SK-N-SH (cell line): ENCODE data around the gene PTPMT1. TPM values are rescaled to one million over a fixed set of nuclear protein-coding genes. Genes with fewer than 3 reads are reported as not detected.

Experiments
- CTCF ChIA-PET: fragments of 300-600, 350-600 bp; formaldehyde crosslinking; extraction: SDS; loops from one replicate; lab custom pipeline; 2021; lab: Yijun Ruan, JAX
- POLR2A ChIA-PET: fragments of 350-600 bp; sonication (Branson Sonifier 250); formaldehyde crosslinking; extraction: SDS; loops from one replicate; lab custom pipeline; 2020; ENCODE audit warnings: antibody characterized with exemption, inconsistent platforms; lab: Yijun Ruan, JAX
- DNase-seq: peaks from one replicate; pipeline ENCODE4 v3.0.0; 2012
- H2AFZ ChIP-seq: fragments of 200-600 bp; sonication (generic); 2 replicates; pipeline ENCODE4 v1.8.1; 2016; ENCODE audit warnings: antibody characterized with exemption, mild to moderate bottlenecking, low read depth
- H3F3A ChIP-seq: fragments of 200-600 bp; sonication (generic); replicated peaks from 2 replicates; pipeline ENCODE3; 2016; ENCODE audit warnings: antibody characterized with exemption, mild to moderate bottlenecking; ENCODE audit not compliant: insufficient read depth
- H3K27ac ChIP-seq, 2 experiments: fragments of 200-500 bp in 1 of 2; fragments of 200-600 bp in 1 of 2; sonication (Bioruptor generic) in 1 of 2; sonication (generic), shearing (Covaris generic) in 1 of 2; 2 replicates each; pipeline versions ENCODE4 v1.5.1 to v1.6.1; 2014 to 2016; ENCODE audit warnings: low read depth in 2 of 2, inconsistent platforms in 1 of 2, low read length in 1 of 2, mild to moderate bottlenecking in 1 of 2, mixed read lengths in 1 of 2
- H3K27me3 ChIP-seq: fragments of 200-600 bp; sonication (generic), shearing (Covaris generic); 2 replicates; pipeline ENCODE4 v1.6.1; 2016; ENCODE audit warnings: mixed run types; ENCODE audit not compliant: insufficient read depth
- H3K36me3 ChIP-seq, 2 experiments: fragments of 200-500 bp in 1 of 2; fragments of 200-600 bp in 1 of 2; sonication (Bioruptor generic) in 1 of 2; sonication (generic) in 1 of 2; replicated peaks in 1 of 2; 2 replicates each; pipeline versions ENCODE3 to v1.5.1; 2014 to 2016; ENCODE audit warnings: low read length in 1 of 2, mild to moderate bottlenecking in 1 of 2; ENCODE audit not compliant: insufficient read depth in 2 of 2, control insufficient read depth in 1 of 2
- H3K4me1 ChIP-seq, 2 experiments: fragments of 200-500 bp in 1 of 2; fragments of 200-600 bp in 1 of 2; sonication (Bioruptor generic) in 1 of 2; sonication (generic), shearing (Covaris generic) in 1 of 2; 2 replicates each; pipeline versions ENCODE4 v1.5.1 to v1.6.1; 2014 to 2016; ENCODE audit warnings: low read depth in 1 of 2, low read length in 1 of 2, mixed run types in 1 of 2; ENCODE audit not compliant: insufficient read depth in 2 of 2, control insufficient read depth in 1 of 2
- H3K4me2 ChIP-seq: fragments of 200-600 bp; sonication (generic), shearing (Covaris generic); 2 replicates; pipeline ENCODE4 v1.6.1; 2017; ENCODE audit warnings: mixed run types
- H3K4me3 ChIP-seq, 2 experiments: fragments of 200-500 bp in 1 of 2; fragments of 200-600 bp in 1 of 2; sonication (Bioruptor generic) in 1 of 2; sonication (generic), shearing (Covaris generic) in 1 of 2; 2 replicates each; pipeline versions ENCODE4 v1.5.1 to v1.8.1; 2014 to 2016; ENCODE audit warnings: low read depth in 2 of 2, inconsistent platforms in 1 of 2, low read length in 1 of 2, mild to moderate bottlenecking in 1 of 2, mixed read lengths in 1 of 2, moderate library complexity in 1 of 2
- H3K79me2 ChIP-seq: fragments of 200-600 bp; sonication (generic); 2 replicates; pipeline ENCODE4 v1.8.1; 2017; ENCODE audit warnings: mild to moderate bottlenecking; ENCODE audit not compliant: insufficient read depth
- H3K9ac ChIP-seq: fragments of 200-600 bp; sonication (generic); 2 replicates; pipeline ENCODE4 v1.6.1; 2017; ENCODE audit warnings: mixed run types
- H3K9me2 ChIP-seq: fragments of 200-600 bp; sonication (generic); 2 replicates; pipeline ENCODE4 v1.6.1; 2017; ENCODE audit warnings: mixed run types
- H3K9me3 ChIP-seq: fragments of 200-600 bp; sonication (generic); 2 replicates; pipeline ENCODE4 v1.6.1; 2017; ENCODE audit warnings: mixed run types, mild to moderate bottlenecking, moderate library complexity
- H4K20me1 ChIP-seq: fragments of 200-600 bp; sonication (generic); 2 replicates; pipeline ENCODE4 v1.6.1; 2017; ENCODE audit warnings: mild to moderate bottlenecking, mixed run types; ENCODE audit not compliant: insufficient read depth
- CHD2 ChIP-seq: fragments of 150-350 bp; IDR thresholded peaks from 2 replicates; pipeline ENCODE4 v1.6.1; 2018; ENCODE audit warnings: low read length; ENCODE audit not compliant: partially characterized antibody
- CTCF ChIP-seq: fragments of 200-600 bp; sonication (generic); IDR thresholded peaks from 2 replicates; pipeline ENCODE4 v1.6.1; 2017; ENCODE audit warnings: antibody characterized with exemption, mild to moderate bottlenecking, moderate library complexity
- ELF1 ChIP-seq: IDR thresholded peaks from 2 replicates; pipeline ENCODE4 v1.4.0; 2012
- FOSL2 ChIP-seq: IDR thresholded peaks from 2 replicates; pipeline ENCODE4 v1.4.0; 2012; ENCODE audit warnings: low read depth, mild to moderate bottlenecking, moderate library complexity, borderline replicate concordance
- FOXJ3 ChIP-seq: sonication (generic); formaldehyde crosslinking; IDR thresholded peaks from 2 replicates; pipeline ENCODE4 v1.5.1; 2020; ENCODE audit warnings: mild to moderate bottlenecking, missing genetic modification reagents
- GABPA ChIP-seq: IDR thresholded peaks from 2 replicates; pipeline ENCODE4 v1.4.0; 2012; ENCODE audit warnings: low read depth, mild to moderate bottlenecking
- IRF3 ChIP-seq: fragments of 150-350 bp; IDR thresholded peaks from 2 replicates; pipeline ENCODE4 v1.6.1; 2016; ENCODE audit warnings: mild to moderate bottlenecking, low read depth, low read length
- MAX ChIP-seq: IDR thresholded peaks from 2 replicates; pipeline ENCODE4 v1.4.0; 2012; ENCODE audit warnings: low read depth
- MEF2A ChIP-seq: IDR thresholded peaks from 2 replicates; pipeline ENCODE4 v1.4.0; 2012; ENCODE audit warnings: low read depth, borderline replicate concordance
- NRF1 ChIP-seq: IDR thresholded peaks from 2 replicates; pipeline ENCODE4 v1.6.1; 2012; ENCODE audit warnings: low read depth, mild to moderate bottlenecking, low read length
- PBX3 ChIP-seq: IDR thresholded peaks from 2 replicates; pipeline ENCODE4; 2012
- POLR2AphosphoS5 ChIP-seq: IDR thresholded peaks from 2 replicates; pipeline ENCODE4 v1.6.1; 2012; ENCODE audit warnings: low read depth, low read length
- REST ChIP-seq: IDR thresholded peaks from 2 replicates; pipeline ENCODE4 v1.6.1; 2012; ENCODE audit warnings: mild to moderate bottlenecking, low read depth, low read length, moderate library complexity
- RXRA ChIP-seq: IDR thresholded peaks from 2 replicates; pipeline ENCODE4 v1.4.0; 2012; ENCODE audit warnings: low read depth, mild to moderate bottlenecking, borderline replicate concordance
- SMC3 ChIP-seq: IDR thresholded peaks from 2 replicates; pipeline ENCODE4 v1.6.1; 2012; ENCODE audit warnings: low read depth, low read length, improper control_type of control experiment
- TAF1 ChIP-seq: IDR thresholded peaks from 2 replicates; pipeline ENCODE4 v1.6.1; 2012; ENCODE audit warnings: low read depth, mild to moderate bottlenecking, low read length, moderate library complexity, borderline replicate concordance
- TCF12 ChIP-seq: IDR thresholded peaks from 2 replicates; pipeline ENCODE4 v1.4.0; 2012
- USF1 ChIP-seq: IDR thresholded peaks from 2 replicates; pipeline ENCODE4 v1.4.0; 2012; ENCODE audit warnings: low read depth, borderline replicate concordance
- ZBTB33 ChIP-seq: IDR thresholded peaks from 2 replicates; pipeline ENCODE4 v1.4.0; 2012; ENCODE audit warnings: low read depth, borderline replicate concordance
- WGBS: methylation state at CpG from one replicate; pipeline ENCODE4 v1.1.6; 2017; ENCODE audit warnings: low lambda C conversion rate; 5-methylcytosine and 5-hydroxymethylcytosine counted together
- polyA plus RNA-seq, 3 experiments: library from polyadenylated mRNA; depleted of rRNA; stranded (reverse); fragments of >200 nt; gene quantifications; 2 replicates each; pipeline ENCODE4 v1.2.3, GENCODE V29; 2012

The PTPMT1 gene
- polyA plus RNA-seq, 1 of the 3 experiments (the other 2 are of a cell fraction): 64.4 TPM

- no peak for TF ChIP-seq IRF3
- TF ChIP-seq RXRA: no peak
- no peak for TF ChIP-seq FOXJ3 (CRISPR knock-in tag)
Observed at GRCh38 chr11:47516155-47516554, 49.2 kb upstream of the PTPMT1 start (continued).

GRCh38 chr11:47516984-47517853 is 48.2 kb upstream of the PTPMT1 start:
- POLR2A ChIA-PET: interaction anchor here (0.6 to 0.7 kb wide), 2 partner anchors 10 to 11 kb away, joined by 3 read pairs; no protein-coding TSS in a partner anchor
- H3K36me3 ChIP-seq: peaks cover 0 to 8% of the 10 kb centered on the region in 2 experiments
- WGBS: 92% methylated on average over 10 of the region's 10 CpGs
- no peak overlapping the region for H3K4me3 ChIP-seq
- no peak overlapping the region for H3K4me2 ChIP-seq
- H4K20me1 ChIP-seq: peaks cover 87% of the 10 kb centered on the region
- H3F3A ChIP-seq: peaks cover 16% of the 10 kb centered on the region
- H3K4me1 ChIP-seq: peaks cover 3 to 43% of the 10 kb centered on the region in 2 experiments; a peak in 3 of 4 replicates
- H2AFZ ChIP-seq: no peak overlapping the region
- no peaks in the 10 kb centered on the region for H3K9me3 ChIP-seq
- no peak overlapping the region for H3K9ac ChIP-seq
- peaks cover 100% of the 10 kb centered on the region for H3K79me2 ChIP-seq
- no peaks in the 10 kb centered on the region for H3K27me3 ChIP-seq
- no peaks in the 10 kb centered on the region for H3K9me2 ChIP-seq
- peak overlapping the region in 1 of 2 experiments; percentile 62; a peak in 1 of 4 replicates for H3K27ac ChIP-seq
- DNase-seq: no peak
- CTCF ChIA-PET: interaction anchor here (0.6 to 1.5 kb wide), 3 partner anchors 19 to 78 kb away, joined by 3 read pairs; partner anchors contain the start of gene C1QTNF4
- no peak for TF ChIP-seq CTCF
- TF ChIP-seq TCF12: no peak
- TF ChIP-seq POLR2AphosphoS5: no peak
- no peak for TF ChIP-seq FOSL2
- no peak for TF ChIP-seq USF1
- no peak for TF ChIP-seq GABPA
- no peak for TF ChIP-seq CHD2
- no peak for TF ChIP-seq ELF1
- no peak for TF ChIP-seq PBX3
- TF ChIP-seq REST: no peak
- TF ChIP-seq NRF1: no peak
- no peak for TF ChIP-seq ZBTB33
- no peak for TF ChIP-seq SMC3
- TF ChIP-seq MAX: no peak
- no peak for TF ChIP-seq TAF1
- no peak for TF ChIP-seq MEF2A
